Duodenal mucosa (tissue), 2 donors: ENCODE measurements around the gene PKD1L1.

Experiments used
- H3K27ac ChIP-seq: one replicate; pipeline ENCODE4 v1.7.0; 2013; ENCODE audit warnings: low read depth, low read length
- H3K27me3 ChIP-seq, 2 donors: one replicate each; pipeline ENCODE4 v1.7.0; 2013; ENCODE audit warnings: low read length in 2 of 2, control low read depth in 1 of 2; ENCODE audit not compliant: insufficient read depth in 2 of 2, control insufficient read depth in 1 of 2
- H3K36me3 ChIP-seq, 2 donors: one replicate each; pipeline ENCODE4 v1.7.0; 2013; ENCODE audit warnings: low read length in 2 of 2, control low read depth in 1 of 2; ENCODE audit not compliant: insufficient read depth in 2 of 2, control insufficient read depth in 1 of 2
- H3K4me1 ChIP-seq, 2 donors: one replicate each; pipeline ENCODE4 v1.7.0; 2013; ENCODE audit warnings: low read length in 2 of 2, control low read depth in 1 of 2; ENCODE audit not compliant: insufficient read depth in 2 of 2, control insufficient read depth in 1 of 2
- H3K4me3 ChIP-seq, 2 donors: one replicate each; pipeline ENCODE4 v1.7.0; 2013; ENCODE audit warnings: low read length in 2 of 2, low read depth in 1 of 2
- H3K9ac ChIP-seq, 2 donors: one replicate each; pipeline ENCODE4 v1.7.0; 2013; ENCODE audit warnings: low read length in 2 of 2, low read depth in 1 of 2
- H3K9me3 ChIP-seq, 2 donors: one replicate each; pipeline ENCODE4 v1.7.0; 2013; ENCODE audit warnings: low read length in 2 of 2, control low read depth in 1 of 2; ENCODE audit not compliant: control insufficient read depth in 1 of 2

The PKD1L1 gene

DNA sequence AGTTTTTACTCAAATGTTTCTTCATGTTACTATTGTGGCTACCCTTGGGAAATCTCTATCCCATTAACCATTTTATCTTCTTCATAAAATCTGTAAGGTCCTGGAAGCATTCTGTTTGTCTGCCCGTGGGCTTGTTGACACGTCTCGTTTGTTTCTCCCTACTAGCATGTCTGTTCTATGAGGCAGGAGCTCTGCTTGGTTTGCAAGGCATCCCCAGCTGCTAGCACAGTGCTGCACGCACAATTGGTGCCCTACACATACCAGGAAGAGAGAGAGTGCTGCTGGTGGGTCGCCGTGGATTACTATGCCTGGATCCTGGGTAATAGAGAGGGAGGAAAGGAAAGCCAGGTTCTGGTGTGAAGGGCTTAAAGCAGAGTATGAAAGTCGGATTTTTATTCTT, 200.2 kb downstream of the PKD1L1 start:
- H3K9ac ChIP-seq = no peak overlapping the region
- H3K27me3 ChIP-seq = peaks cover 0 to 4% of the 10 kb centered on the region in 2 donors
- H3K36me3 ChIP-seq = no peaks in the 10 kb centered on the region
- no peaks in the 10 kb centered on the region for H3K4me1 ChIP-seq
- H3K9me3 ChIP-seq = no peaks in the 10 kb centered on the region
- H3K27ac ChIP-seq = no peak overlapping the region
- no peak overlapping the region for H3K4me3 ChIP-seq

DNA sequence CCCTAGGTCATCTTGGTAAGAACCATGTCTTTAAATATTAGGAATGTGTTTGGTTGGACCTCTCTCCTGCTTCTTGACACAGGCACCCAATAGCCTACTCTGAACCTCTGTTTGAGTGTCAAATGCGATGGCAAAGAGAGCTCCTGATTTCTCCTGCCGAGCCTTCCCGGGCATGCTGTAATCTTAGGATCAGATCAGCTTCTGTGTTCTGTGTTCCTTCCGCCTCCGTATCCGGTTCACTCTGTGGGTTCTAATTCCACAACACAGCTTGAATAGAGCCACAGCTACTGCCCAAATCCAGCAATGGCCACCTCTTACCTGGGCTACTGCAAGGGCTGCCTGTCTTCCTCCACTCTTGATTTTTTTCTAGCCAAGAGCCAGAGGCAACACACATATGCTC, 201.1 kb downstream of the PKD1L1 start:
- H3K9ac ChIP-seq = no peak overlapping the region
- no peak overlapping the region for H3K27ac ChIP-seq

DNA sequence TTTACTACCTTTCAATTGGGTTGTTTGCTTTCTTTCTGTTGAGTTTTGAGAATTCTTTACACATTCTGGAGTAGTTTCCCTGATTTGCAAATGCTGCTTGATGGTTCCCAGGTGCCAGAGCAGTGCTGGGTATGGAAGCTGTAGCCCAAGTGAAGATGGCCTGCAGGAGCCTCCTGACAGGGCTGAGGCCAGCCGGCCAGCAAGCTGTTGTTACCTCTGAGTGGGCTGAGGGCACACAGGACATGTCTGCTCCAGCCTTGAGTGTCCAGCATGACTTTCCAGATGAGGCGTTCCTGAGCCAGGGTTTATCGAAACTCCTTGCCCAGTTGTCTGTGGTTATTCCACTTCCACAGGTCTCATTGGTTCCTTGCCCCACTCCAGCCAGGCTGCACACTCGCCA, 201.8 kb downstream of the PKD1L1 start:
- Histone ChIP-seq H3K36me3 (no peaks in the 10 kb centered on the region), H3K4me3 (no peak overlapping the region), H3K9ac (no peak overlapping the region), H3K27ac (no peak overlapping the region), H3K9me3 (no peaks in the 10 kb centered on the region), H3K27me3 (peaks cover 0 to 4% of the 10 kb centered on the region in 2 donors), H3K4me1 (no peaks in the 10 kb centered on the region)

More for the DNA sequence above, 201.1 kb downstream of the PKD1L1 start:
- H3K9me3 ChIP-seq = no peaks in the 10 kb centered on the region
- no peaks in the 10 kb centered on the region for H3K36me3 ChIP-seq
- H3K27me3 ChIP-seq = peaks cover 0 to 4% of the 10 kb centered on the region in 2 donors
- H3K4me3 ChIP-seq = no peak overlapping the region
- no peaks in the 10 kb centered on the region for H3K4me1 ChIP-seq

DNA sequence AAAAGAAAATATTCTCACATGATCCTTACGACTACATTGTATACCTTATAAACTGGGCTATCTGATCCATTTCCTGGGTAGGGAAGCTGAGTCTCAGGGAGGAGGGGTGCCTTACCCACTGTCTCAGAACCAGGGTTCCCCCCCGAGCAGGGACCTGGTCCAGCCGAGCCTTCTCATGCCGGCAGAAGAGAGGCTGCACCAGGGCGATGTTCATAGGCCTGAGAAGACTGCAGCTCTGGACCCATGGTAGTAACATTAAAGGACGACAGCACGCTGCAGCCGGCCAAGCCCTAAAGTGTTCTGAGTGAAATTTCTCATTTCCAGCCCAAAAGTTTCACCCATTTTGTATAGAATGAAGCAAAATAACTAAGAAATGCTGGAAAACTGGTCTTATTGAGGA, 203.4 kb downstream of the PKD1L1 start:
- Histone ChIP-seq H3K4me3 (no peak overlapping the region), H3K9me3 (no peaks in the 10 kb centered on the region), H3K27ac (no peak overlapping the region), H3K36me3 (no peaks in the 10 kb centered on the region), H3K27me3 (peaks cover 0 to 4% of the 10 kb centered on the region in 2 donors), H3K4me1 (no peaks in the 10 kb centered on the region), H3K9ac (no peak overlapping the region)

DNA sequence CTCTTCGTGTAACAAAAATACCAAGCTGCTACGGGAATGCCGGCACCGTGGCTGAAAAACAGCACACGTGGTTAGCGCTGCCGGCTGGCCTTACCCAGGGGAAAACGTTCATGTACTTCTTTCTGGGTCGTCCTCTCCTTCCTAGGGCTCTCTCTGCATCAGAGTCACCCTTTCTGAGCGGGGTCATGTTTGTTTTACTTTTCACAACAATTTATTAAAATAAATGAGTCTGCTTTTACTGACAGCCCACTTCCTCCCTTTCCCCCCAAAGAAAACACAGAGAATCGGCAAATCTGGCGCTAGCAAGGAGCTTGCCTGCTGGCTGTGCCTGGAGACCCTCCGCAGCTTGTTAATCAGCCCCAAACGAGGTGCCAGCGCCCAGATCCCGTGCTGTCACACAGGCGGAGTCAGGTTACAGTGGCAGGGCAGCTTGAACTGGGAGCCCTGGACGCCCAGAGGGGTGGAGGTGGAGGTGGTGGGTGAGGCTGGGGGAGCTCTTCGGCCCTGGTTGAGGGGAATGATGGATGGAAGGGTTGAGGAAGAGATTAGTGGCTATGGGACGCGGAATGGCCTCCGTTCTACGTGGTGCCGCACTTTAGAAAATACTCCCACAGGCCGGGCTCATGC, 204.2 kb downstream of the PKD1L1 start:
- no peak overlapping the region for H3K4me3 ChIP-seq
- H3K9ac ChIP-seq = no peak overlapping the region
- H3K27me3 ChIP-seq = peaks cover 0 to 4% of the 10 kb centered on the region in 2 donors
- no peaks in the 10 kb centered on the region for H3K9me3 ChIP-seq
- no peaks in the 10 kb centered on the region for H3K4me1 ChIP-seq
- no peak overlapping the region for H3K27ac ChIP-seq
- no peaks in the 10 kb centered on the region for H3K36me3 ChIP-seq

DNA sequence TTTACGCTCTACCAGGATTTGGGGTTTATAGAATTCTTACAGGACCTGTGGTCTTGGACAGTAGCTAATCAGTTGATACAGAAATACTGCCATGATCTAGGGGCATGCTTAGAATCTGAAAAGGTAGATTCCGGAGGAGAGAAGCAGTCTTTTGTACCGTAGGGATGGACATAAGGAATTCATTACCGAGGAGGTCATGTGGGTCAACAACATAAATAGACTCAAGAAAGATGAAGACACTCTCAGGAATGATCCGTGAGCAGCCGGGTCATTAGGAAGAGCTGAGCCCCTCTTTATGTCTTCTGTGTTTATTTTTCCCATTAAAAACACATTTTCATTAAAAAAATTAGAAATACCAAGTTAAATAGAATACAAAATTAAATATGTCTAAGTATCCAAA, 206.3 kb downstream of the PKD1L1 start:
- H3K9ac ChIP-seq = no peak overlapping the region
- peaks cover 0 to 4% of the 10 kb centered on the region in 2 donors for H3K27me3 ChIP-seq
- no peaks in the 10 kb centered on the region for H3K36me3 ChIP-seq
- no peak overlapping the region for H3K27ac ChIP-seq
- H3K4me1 ChIP-seq = no peaks in the 10 kb centered on the region
- no peaks in the 10 kb centered on the region for H3K9me3 ChIP-seq
- no peak overlapping the region for H3K4me3 ChIP-seq

DNA sequence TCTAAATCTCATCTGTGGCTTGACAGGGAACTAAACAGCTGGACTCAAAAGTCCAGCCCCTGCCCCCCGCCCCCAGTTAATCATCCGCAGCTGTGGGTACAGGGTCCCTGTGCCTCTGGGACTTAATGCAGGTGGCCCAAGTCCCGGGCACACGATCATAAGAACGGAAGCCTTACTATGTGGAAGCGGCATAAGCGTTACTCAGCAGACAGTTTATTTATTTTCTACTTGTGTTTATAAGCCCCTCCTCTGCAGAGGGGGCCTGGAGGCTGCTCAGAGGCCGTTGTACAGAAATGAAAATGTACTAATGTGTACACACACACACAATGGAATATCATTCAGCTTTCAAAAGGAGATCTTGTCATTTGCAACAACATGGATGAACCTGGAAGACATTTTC, 208.4 kb downstream of the PKD1L1 start:
- no peaks in the 10 kb centered on the region for H3K36me3 ChIP-seq
- H3K9ac ChIP-seq = no peak overlapping the region

DNA sequence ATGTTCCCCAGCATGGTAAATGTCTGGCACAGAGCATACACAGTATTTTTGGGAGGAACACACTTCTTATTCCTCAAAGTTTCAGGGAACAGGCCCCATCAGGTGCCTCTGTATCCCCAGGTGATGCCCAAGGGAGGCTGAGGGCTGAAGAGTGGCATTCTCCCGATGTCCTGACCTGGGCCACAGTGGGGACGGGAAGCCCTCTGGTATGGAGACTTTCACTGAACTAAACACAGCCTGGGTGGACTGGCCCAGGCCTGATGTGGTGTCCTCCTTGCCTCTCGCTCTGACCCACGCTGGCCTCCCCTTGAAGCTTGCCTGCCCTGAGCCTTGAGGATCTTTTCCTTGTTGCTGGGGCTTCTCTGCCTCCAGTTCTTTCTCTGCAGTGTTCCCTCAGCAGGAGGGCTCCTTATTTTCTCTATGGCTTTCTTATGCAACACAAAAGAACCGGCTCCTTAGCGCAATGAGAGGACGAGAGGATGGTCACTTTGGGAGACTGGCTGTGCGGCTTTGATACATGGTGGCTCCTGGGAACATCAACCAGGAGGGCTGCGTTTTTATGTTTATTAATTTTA, 208.9 kb downstream of the PKD1L1 start:
- no peaks in the 10 kb centered on the region for H3K9me3 ChIP-seq
- no peaks in the 10 kb centered on the region for H3K4me1 ChIP-seq
- H3K27me3 ChIP-seq = peaks cover 0 to 8% of the 10 kb centered on the region in 2 donors
- no peaks in the 10 kb centered on the region for H3K36me3 ChIP-seq
- no peak overlapping the region for H3K4me3 ChIP-seq
- no peak overlapping the region for H3K27ac ChIP-seq
- H3K9ac ChIP-seq = no peak overlapping the region

More for the DNA sequence above, 208.4 kb downstream of the PKD1L1 start:
- Histone ChIP-seq H3K4me1 (no peaks in the 10 kb centered on the region), H3K9me3 (no peaks in the 10 kb centered on the region), H3K4me3 (no peak overlapping the region), H3K27me3 (peaks cover 0 to 5% of the 10 kb centered on the region in 2 donors), H3K27ac (no peak overlapping the region)

DNA sequence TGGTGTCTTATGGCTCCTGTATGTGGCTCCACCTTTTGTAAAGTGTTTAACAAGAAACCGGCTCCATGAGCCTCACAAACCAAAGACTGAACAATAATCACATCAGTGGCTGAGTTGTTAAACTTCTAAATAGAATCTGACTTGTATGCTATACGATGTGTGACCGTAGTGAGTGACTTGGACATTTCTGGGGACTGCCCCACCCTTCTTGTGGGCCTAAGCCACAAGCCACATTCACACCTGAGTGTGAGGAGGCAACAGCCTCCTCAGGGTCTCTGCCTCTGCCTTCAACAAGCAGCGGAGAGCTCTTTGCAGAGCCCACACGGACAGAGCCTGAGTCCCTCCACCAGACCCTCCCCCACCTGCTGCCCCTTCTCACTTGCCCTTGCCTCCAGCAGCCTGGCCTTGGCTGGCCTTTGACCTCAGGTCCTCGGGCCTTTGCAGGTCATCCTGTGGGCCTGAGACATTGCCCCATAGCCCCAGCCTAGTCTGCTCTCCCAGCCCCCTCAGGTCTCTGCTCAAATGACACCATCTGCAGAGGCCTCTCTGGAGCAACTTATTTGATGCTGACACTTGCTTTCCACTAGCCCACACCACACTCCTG, 209.6 kb downstream of the PKD1L1 start:
- no peak overlapping the region for H3K27ac ChIP-seq
- H3K4me3 ChIP-seq = no peak overlapping the region
- no peak overlapping the region for H3K9ac ChIP-seq
- no peaks in the 10 kb centered on the region for H3K9me3 ChIP-seq
- peaks cover 0 to 10% of the 10 kb centered on the region in 2 donors for H3K27me3 ChIP-seq
- no peaks in the 10 kb centered on the region for H3K36me3 ChIP-seq
- H3K4me1 ChIP-seq = no peaks in the 10 kb centered on the region

DNA sequence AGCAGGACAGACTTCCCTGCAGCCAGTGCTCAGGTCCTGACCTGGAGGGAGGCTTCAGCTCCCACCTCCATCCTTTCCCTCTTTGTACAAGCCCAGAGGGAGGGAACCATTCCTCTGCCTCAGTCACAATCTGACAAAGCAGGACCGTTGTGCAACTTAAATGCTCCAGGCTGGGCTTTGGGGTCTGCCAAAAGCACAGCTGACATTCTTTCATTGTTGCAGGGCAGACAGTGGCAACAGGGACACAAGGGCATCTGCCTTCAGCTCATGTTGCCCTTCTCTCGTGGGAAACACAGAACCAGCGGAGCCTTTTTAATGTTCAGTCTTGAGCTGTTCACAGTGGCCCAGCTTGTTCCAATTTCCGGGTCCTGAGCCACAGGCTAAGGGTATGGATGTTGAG, 210.7 kb downstream of the PKD1L1 start:
- Histone ChIP-seq H3K4me1 (no peaks in the 10 kb centered on the region), H3K27me3 (peaks cover 0 to 10% of the 10 kb centered on the region in 2 donors), H3K27ac (no peak overlapping the region), H3K4me3 (no peak overlapping the region), H3K9ac (no peak overlapping the region), H3K36me3 (no peaks in the 10 kb centered on the region), H3K9me3 (no peaks in the 10 kb centered on the region)
